ENCODE data around the gene ARHGAP18. TPM values are rescaled to one million over a fixed set of nuclear protein-coding genes. Genes with fewer than 3 reads are reported as not detected.

The ARHGAP18 gene
- total and polyA plus RNA-seq, 2 of the 13 experiments (the other 11 are each of a cell fraction or from before 2014, with no cell fraction given): 58.2 to 115 TPM

DNA sequence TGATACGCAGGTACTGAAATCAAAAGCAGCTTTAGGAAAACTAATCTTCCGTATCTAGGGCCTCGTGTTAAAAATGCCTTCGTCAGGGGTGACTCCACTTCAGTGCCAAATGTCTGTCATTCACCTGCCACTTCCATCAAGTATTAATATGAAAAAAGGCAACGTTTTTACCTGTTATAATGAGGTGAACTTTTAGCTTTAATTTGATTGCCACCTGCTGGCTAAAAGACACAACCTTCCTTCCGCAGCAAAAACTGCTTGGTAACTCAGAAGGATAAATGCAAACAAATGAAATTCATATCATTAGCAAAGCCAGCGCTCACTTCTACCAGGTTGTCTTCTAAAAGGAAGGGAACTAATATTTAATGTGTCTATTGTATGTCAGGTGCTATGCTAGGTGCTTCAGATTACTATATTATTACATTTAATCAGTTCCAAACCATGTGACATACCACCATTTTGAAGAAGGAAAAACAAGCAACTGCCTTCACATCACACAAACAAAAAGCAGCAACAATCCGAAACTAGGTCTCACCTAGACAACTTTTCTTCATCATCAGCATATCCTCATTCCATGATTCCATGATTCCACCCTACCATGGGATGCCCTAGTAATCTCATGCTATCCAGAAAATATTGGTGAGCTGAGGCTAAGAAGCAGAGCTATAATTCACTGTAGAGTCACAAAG lies 20.6 kb upstream of the ARHGAP18 start (continued):
- TF ChIP-seq KDM2A (CRISPR knock-in tag; IDR thresholded peaks at IDR 0.05; ENCODE audit: borderline replicate concordance, low read depth): no peak
- peak; percentile 92 for TF ChIP-seq RAD21 (CRISPR knock-in tag; IDR thresholded peaks at IDR 0.05)
- TF ChIP-seq, protein P1, sequence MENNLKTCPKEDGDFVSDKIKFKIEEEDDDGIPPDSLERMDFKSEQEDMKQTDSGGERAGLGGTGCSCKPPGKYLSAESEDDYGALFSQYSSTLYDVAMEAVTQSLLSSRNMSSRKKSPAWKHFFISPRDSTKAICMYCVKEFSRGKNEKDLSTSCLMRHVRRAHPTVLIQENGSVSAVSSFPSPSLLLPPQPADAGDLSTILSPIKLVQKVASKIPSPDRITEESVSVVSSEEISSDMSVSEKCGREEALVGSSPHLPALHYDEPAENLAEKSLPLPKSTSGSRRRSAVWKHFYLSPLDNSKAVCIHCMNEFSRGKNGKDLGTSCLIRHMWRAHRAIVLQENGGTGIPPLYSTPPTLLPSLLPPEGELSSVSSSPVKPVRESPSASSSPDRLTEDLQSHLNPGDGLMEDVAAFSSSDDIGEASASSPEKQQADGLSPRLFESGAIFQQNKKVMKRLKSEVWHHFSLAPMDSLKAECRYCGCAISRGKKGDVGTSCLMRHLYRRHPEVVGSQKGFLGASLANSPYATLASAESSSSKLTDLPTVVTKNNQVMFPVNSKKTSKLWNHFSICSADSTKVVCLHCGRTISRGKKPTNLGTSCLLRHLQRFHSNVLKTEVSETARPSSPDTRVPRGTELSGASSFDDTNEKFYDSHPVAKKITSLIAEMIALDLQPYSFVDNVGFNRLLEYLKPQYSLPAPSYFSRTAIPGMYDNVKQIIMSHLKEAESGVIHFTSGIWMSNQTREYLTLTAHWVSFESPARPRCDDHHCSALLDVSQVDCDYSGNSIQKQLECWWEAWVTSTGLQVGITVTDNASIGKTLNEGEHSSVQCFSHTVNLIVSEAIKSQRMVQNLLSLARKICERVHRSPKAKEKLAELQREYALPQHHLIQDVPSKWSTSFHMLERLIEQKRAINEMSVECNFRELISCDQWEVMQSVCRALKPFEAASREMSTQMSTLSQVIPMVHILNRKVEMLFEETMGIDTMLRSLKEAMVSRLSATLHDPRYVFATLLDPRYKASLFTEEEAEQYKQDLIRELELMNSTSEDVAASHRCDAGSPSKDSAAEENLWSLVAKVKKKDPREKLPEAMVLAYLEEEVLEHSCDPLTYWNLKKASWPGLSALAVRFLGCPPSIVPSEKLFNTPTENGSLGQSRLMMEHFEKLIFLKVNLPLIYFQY (CRISPR knock-in tag; IDR thresholded peaks at IDR 0.05; ENCODE audit: borderline replicate concordance): no peak
- peak; percentile 28; the same call in 1 of the 2 replicates for TF ChIP-seq RXRB (CRISPR knock-in tag; IDR thresholded peaks at IDR 0.05; ENCODE audit: borderline replicate concordance)
- no peak for TF ChIP-seq HDAC1 (CRISPR knock-in tag; IDR thresholded peaks at IDR 0.05)
- TF ChIP-seq ERF (CRISPR knock-in tag; IDR thresholded peaks at IDR 0.05): peak; percentile 60; the same call in 1 of the 2 replicates
- no peak for TF ChIP-seq MAFG (CRISPR knock-in tag; IDR thresholded peaks at IDR 0.05)
- no peak for TF ChIP-seq PAX8 (CRISPR knock-in tag; IDR thresholded peaks at IDR 0.05; ENCODE audit: borderline replicate concordance)
- no peak for TF ChIP-seq NR2F6 (IDR thresholded peaks at IDR 0.05)
- no peak for TF ChIP-seq NR2F6 (CRISPR knock-in tag; IDR thresholded peaks at IDR 0.05)
- 0 out of 2 replicates have a peak, but pooled peaks have one; percentile 42 for TF ChIP-seq KAT8 (CRISPR knock-in tag; IDR thresholded peaks at IDR 0.05)
- TF ChIP-seq MLLT10 (CRISPR knock-in tag; IDR thresholded peaks at IDR 0.05): no peak
- no peak for TF ChIP-seq MTF2 (CRISPR knock-in tag; IDR thresholded peaks at IDR 0.05; ENCODE audit: borderline replicate concordance)
- TF ChIP-seq ZNF746 (CRISPR knock-in tag; IDR thresholded peaks at IDR 0.05): no peak
- TF ChIP-seq, protein P2, sequence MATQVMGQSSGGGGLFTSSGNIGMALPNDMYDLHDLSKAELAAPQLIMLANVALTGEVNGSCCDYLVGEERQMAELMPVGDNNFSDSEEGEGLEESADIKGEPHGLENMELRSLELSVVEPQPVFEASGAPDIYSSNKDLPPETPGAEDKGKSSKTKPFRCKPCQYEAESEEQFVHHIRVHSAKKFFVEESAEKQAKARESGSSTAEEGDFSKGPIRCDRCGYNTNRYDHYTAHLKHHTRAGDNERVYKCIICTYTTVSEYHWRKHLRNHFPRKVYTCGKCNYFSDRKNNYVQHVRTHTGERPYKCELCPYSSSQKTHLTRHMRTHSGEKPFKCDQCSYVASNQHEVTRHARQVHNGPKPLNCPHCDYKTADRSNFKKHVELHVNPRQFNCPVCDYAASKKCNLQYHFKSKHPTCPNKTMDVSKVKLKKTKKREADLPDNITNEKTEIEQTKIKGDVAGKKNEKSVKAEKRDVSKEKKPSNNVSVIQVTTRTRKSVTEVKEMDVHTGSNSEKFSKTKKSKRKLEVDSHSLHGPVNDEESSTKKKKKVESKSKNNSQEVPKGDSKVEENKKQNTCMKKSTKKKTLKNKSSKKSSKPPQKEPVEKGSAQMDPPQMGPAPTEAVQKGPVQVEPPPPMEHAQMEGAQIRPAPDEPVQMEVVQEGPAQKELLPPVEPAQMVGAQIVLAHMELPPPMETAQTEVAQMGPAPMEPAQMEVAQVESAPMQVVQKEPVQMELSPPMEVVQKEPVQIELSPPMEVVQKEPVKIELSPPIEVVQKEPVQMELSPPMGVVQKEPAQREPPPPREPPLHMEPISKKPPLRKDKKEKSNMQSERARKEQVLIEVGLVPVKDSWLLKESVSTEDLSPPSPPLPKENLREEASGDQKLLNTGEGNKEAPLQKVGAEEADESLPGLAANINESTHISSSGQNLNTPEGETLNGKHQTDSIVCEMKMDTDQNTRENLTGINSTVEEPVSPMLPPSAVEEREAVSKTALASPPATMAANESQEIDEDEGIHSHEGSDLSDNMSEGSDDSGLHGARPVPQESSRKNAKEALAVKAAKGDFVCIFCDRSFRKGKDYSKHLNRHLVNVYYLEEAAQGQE (IDR thresholded peaks at IDR 0.05; ENCODE audit: borderline replicate concordance in 1 of 2, low read depth in 1 of 2, low read length in 2 of 2): no peak
- TF ChIP-seq, protein P3, sequence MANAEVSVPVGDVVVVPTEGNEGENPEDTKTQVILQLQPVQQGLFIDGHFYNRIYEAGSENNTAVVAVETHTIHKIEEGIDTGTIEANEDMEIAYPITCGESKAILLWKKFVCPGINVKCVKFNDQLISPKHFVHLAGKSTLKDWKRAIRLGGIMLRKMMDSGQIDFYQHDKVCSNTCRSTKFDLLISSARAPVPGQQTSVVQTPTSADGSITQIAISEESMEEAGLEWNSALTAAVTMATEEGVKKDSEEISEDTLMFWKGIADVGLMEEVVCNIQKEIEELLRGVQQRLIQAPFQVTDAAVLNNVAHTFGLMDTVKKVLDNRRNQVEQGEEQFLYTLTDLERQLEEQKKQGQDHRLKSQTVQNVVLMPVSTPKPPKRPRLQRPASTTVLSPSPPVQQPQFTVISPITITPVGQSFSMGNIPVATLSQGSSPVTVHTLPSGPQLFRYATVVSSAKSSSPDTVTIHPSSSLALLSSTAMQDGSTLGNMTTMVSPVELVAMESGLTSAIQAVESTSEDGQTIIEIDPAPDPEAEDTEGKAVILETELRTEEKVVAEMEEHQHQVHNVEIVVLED (CRISPR knock-in tag; IDR thresholded peaks at IDR 0.05; ENCODE audit: borderline replicate concordance): no peak
- TF ChIP-seq ZNF138 (CRISPR knock-in tag; IDR thresholded peaks at IDR 0.05; ENCODE audit: low read depth): no peak
- no peak for TF ChIP-seq NFYC (CRISPR knock-in tag; IDR thresholded peaks at IDR 0.05)
- TF ChIP-seq, protein P4, sequence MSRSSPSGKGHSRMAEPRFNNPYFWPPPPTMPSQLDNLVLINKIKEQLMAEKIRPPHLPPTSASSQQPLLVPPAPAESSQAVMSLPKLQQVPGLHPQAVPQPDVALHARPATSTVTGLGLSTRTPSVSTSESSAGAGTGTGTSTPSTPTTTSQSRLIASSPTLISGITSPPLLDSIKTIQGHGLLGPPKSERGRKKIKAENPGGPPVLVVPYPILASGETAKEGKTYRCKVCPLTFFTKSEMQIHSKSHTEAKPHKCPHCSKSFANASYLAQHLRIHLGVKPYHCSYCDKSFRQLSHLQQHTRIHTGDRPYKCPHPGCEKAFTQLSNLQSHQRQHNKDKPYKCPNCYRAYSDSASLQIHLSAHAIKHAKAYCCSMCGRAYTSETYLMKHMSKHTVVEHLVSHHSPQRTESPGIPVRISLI (CRISPR knock-in tag; IDR thresholded peaks at IDR 0.05; ENCODE audit: borderline replicate concordance): peak; percentile 43; the same call in 1 of the 2 replicates
- TF ChIP-seq NFRKB (IDR thresholded peaks at IDR 0.05): no peak
- 0 out of 2 replicates have a peak, but pooled peaks have one; percentile 55 for TF ChIP-seq ZKSCAN8 (CRISPR knock-in tag; IDR thresholded peaks at IDR 0.05; ENCODE audit: borderline replicate concordance)
